K562 (cell line): ENCODE measurements around the gene SIDT2. TPM values are rescaled to one million over a fixed set of nuclear protein-coding genes. Genes with fewer than 3 reads are reported as not detected.
A peak's percentile ranks its signal among the peaks of the same experiment; 100 is the strongest.

ENCODE experiments used
- BRD4 ChIP-seq: fragments of 200-600 bp; sonication (generic); IDR thresholded peaks from 2 replicates; pipeline ENCODE4 v1.6.1; 2017; ENCODE audit warnings: inconsistent platforms
- CXXC5 ChIP-seq: fragments of 250-450 bp; sonication (Bioruptor Pico); IDR thresholded peaks from 2 replicates; pipeline ENCODE4 v1.8.0; 2022; ENCODE audit warnings: inconsistent platforms, mild to moderate bottlenecking, moderate library complexity
- DIDO1 ChIP-seq: fragments of 450-650 bp; IDR thresholded peaks from 2 replicates; pipeline ENCODE4 v1.6.1; 2016; ENCODE audit warnings: low read depth, missing biosample characterization, missing genetic modification characterization
- DMBX1 ChIP-seq: fragments of 250-450 bp; sonication (Bioruptor Pico); IDR thresholded peaks from 2 replicates; pipeline ENCODE4 v1.8.0; 2022; ENCODE audit warnings: inconsistent platforms, mild to moderate bottlenecking, moderate library complexity, borderline replicate concordance
- EP400 ChIP-seq: fragments of 450-650 bp; IDR thresholded peaks from 2 replicates; pipeline ENCODE4 v1.6.1; 2017; ENCODE audit warnings: antibody characterized with exemption, mild to moderate bottlenecking, moderate library complexity
- HDAC1 ChIP-seq, 2 experiments: fragments of 450-650 bp; IDR thresholded peaks; 2 replicates each; pipeline ENCODE4 v1.6.1; 2016 to 2017; ENCODE audit warnings: inconsistent platforms in 1 of 2, mild to moderate bottlenecking in 1 of 2, moderate library complexity in 1 of 2
- HDGF ChIP-seq: fragments of 450-650 bp; IDR thresholded peaks from 2 replicates; pipeline ENCODE4 v1.6.1; 2016
- HSF4 ChIP-seq: fragments of 250-450 bp; sonication (Bioruptor Pico); IDR thresholded peaks from 2 replicates; pipeline ENCODE4 v2.1.2; 2022; ENCODE audit warnings: mild to moderate bottlenecking, moderate library complexity, borderline replicate concordance
- ILK ChIP-seq: fragments of 450-650 bp; IDR thresholded peaks from 2 replicates; pipeline ENCODE4 v1.6.1; 2016; ENCODE audit warnings: missing genetic modification characterization, low read depth, mild to moderate bottlenecking, missing compliant biosample characterization, moderate library complexity, borderline replicate concordance
- NFIC ChIP-seq: fragments of 450-650 bp; IDR thresholded peaks from 2 replicates; pipeline ENCODE4 v1.6.1; 2017; ENCODE audit warnings: mild to moderate bottlenecking, inconsistent platforms
- RNF2 ChIP-seq: sonication (generic); IDR thresholded peaks from 2 replicates; pipeline ENCODE4 v1.6.1; 2016
- SIN3A ChIP-seq, 2 experiments: fragments of 150-350 bp in 1 of 2; IDR thresholded peaks; 2 replicates each; pipeline ENCODE4 v1.6.1; 2011 to 2016; ENCODE audit warnings: borderline replicate concordance in 2 of 2, low read depth in 2 of 2, low read length in 2 of 2, mild to moderate bottlenecking in 2 of 2, moderate library complexity in 2 of 2; ENCODE audit not compliant: control insufficient read depth in 1 of 2
- SMARCA4 ChIP-seq: fragments of 450-650 bp; IDR thresholded peaks from 2 replicates; pipeline ENCODE4 v1.6.1; 2016
- SNRNP70 ChIP-seq: fragments of 200-400 bp; formaldehyde crosslinking; optimal IDR thresholded peaks from 2 replicates; pipeline ENCODE3; 2017; ENCODE audit warnings: low read depth, low read length
- TCF3 ChIP-seq: sonication (generic); formaldehyde crosslinking; IDR thresholded peaks from 2 replicates; pipeline ENCODE4 v1.4.0; 2020; ENCODE audit warnings: mild to moderate bottlenecking, missing genetic modification reagents
- XRCC4 ChIP-seq: IDR thresholded peaks from one replicate; pipeline ENCODE4 v1.6.1; 2011; ENCODE audit not compliant: insufficient read depth, insufficient read length; ENCODE audit errors: extremely low read depth
- XRCC5 ChIP-seq: fragments of 200-400 bp; formaldehyde crosslinking; IDR thresholded peaks from 2 replicates; pipeline ENCODE4 v1.6.1; 2017; ENCODE audit warnings: low read depth, mild to moderate bottlenecking, low read length
- YY1 ChIP-seq, 3 experiments: IDR thresholded peaks; 2 replicates each; pipeline ENCODE4 v1.6.1; 2011; ENCODE audit warnings: low read length in 2 of 3, mild to moderate bottlenecking in 2 of 3, moderate library complexity in 2 of 3, borderline replicate concordance in 1 of 3, control low read depth in 1 of 3, low read depth in 1 of 3; ENCODE audit not compliant: insufficient read depth in 3 of 3, insufficient replicate concordance in 2 of 3, control insufficient read depth in 1 of 3, insufficient read length in 1 of 3; ENCODE audit errors: extremely low read depth in 1 of 3
- ZBTB9 ChIP-seq: fragments of 450-650 bp; formaldehyde crosslinking; IDR thresholded peaks from 2 replicates; pipeline ENCODE4 v1.4.0; 2020; ENCODE audit warnings: mild to moderate bottlenecking, moderate library complexity
- ZC3H11A ChIP-seq: IDR thresholded peaks from 2 replicates; pipeline ENCODE4 v1.6.1; 2012; ENCODE audit warnings: low read depth, low read length, improper control_type of control experiment
- ZNF263 ChIP-seq: sonication (generic); formaldehyde crosslinking; IDR thresholded peaks from 2 replicates; pipeline ENCODE4 v1.8.0; 2022; ENCODE audit warnings: mild to moderate bottlenecking, missing genetic modification reagents, borderline replicate concordance
- ZNF280A ChIP-seq: fragments of 450-650 bp; IDR thresholded peaks from 2 replicates; pipeline ENCODE4 v1.6.1; 2018; ENCODE audit warnings: mild to moderate bottlenecking, low read depth; ENCODE audit not compliant: partially characterized antibody
- ZNF324 ChIP-seq: fragments of 250-450 bp; sonication (Bioruptor Pico); IDR thresholded peaks from 2 replicates; pipeline ENCODE4 v1.4.0; 2020; ENCODE audit warnings: mild to moderate bottlenecking
- ZNF431 ChIP-seq: sonication (generic); formaldehyde crosslinking; IDR thresholded peaks from 2 replicates; pipeline ENCODE4 v1.8.0; 2022; ENCODE audit warnings: mild to moderate bottlenecking, missing genetic modification reagents
- ZNF583 ChIP-seq: fragments of 250-450 bp; sonication (Bioruptor Pico); IDR thresholded peaks from 2 replicates; pipeline ENCODE4 v1.4.0; 2020
- polyA plus RNA-seq, 8 experiments: library from polyadenylated mRNA; depleted of rRNA in 4 of 8; stranded (reverse) in 5 of 8; unstranded in 3 of 8; fragments of >200 nt; fragmentation: Nextera tagmentation in 2 of 8; fragmentation: Illumina TruSeq in 1 of 8; extraction: Ambion mirVana in 2 of 8; extraction: Trizol in 1 of 8; gene quantifications; 2 replicates each; pipeline versions ENCODE4 v1.2.1 to v1.2.3, GENCODE V29; 2011 to 2014; ENCODE audit warnings: inconsistent platforms in 1 of 8, missing spikeins in 1 of 8
- total RNA-seq, 7 experiments: library from RNA; depleted of rRNA in 6 of 7; stranded (reverse); fragments of >200 nt in 6 of 7; fragmentation: Illumina TruSeq in 2 of 7; extraction: Trizol in 2 of 7; gene quantifications; 2 replicates each; pipeline versions ENCODE4 v1.2.1 to v1.2.3, GENCODE V29; 2011 to 2021; ENCODE audit warnings: low replicate concordance in 1 of 7

Gene SIDT2
- total and polyA plus RNA-seq, 9 of the 15 experiments (the other 6 are each of a cell fraction or from before 2014, with no cell fraction given) = 2.4 to 20.2 (median 6.5) TPM

GRCh38 chr11:117180661-117181585 lies 2.4 kb downstream of the SIDT2 start (continued):
- TF ChIP-seq DIDO1 = no peak
- TF ChIP-seq CXXC5 (CRISPR knock-in tag) = 0 out of 2 replicates have a peak, but pooled peaks have one; percentile 26
- TF ChIP-seq HDGF = peak; percentile 86; the same call in 1 of the 2 replicates
- TF ChIP-seq SMARCA4 = no peak
- no peak for TF ChIP-seq HSF4
- TF ChIP-seq DMBX1 (CRISPR knock-in tag) = no peak
- TF ChIP-seq XRCC4 = no peak
- TF ChIP-seq ZC3H11A = no peak
- no peak for TF ChIP-seq ZNF583
- no peak for TF ChIP-seq SNRNP70
- TF ChIP-seq YY1 (IDR thresholded peaks at IDR 0.05; ENCODE audit: borderline replicate concordance in 1 of 3, control insufficient read depth in 1 of 3, extremely low read depth in 1 of 3, insufficient read depth in 3 of 3, insufficient read length in 1 of 3, insufficient replicate concordance in 2 of 3, low read depth in 1 of 3, low read length in 2 of 3) = peak in 2 of 3 experiments; percentile 14 to 56
- no peak for TF ChIP-seq ZBTB9 (CRISPR knock-in tag)
- peak; percentile 29; the same call in 1 of the 2 replicates for TF ChIP-seq NFIC
- peak in 1 of 2 experiments; percentile 54; a peak in 1 of 4 replicates for TF ChIP-seq HDAC1 (IDR thresholded peaks at IDR 0.05)
- peak; percentile 83 for TF ChIP-seq XRCC5
- TF ChIP-seq ZNF324 = no peak
- no peak for TF ChIP-seq BRD4
- peak; percentile 80 for TF ChIP-seq EP400
- no peak for TF ChIP-seq ZNF431 (CRISPR knock-in tag)
- no peak for TF ChIP-seq ZNF263
- TF ChIP-seq ILK (tag) = no peak
- no peak for TF ChIP-seq ZNF280A
- 0 out of 4 replicates have a peak, but pooled peaks of 1 of the 2 experiments have one; percentile 20 for TF ChIP-seq SIN3A (IDR thresholded peaks at IDR 0.05; ENCODE audit: borderline replicate concordance in 2 of 2, control insufficient read depth in 1 of 2, low read depth in 2 of 2, low read length in 2 of 2)
- TF ChIP-seq RNF2 = no peak
- no peak for TF ChIP-seq TCF3 (CRISPR knock-in tag)
